RCC 7860 (cell line): ENCODE data around the gene TNFRSF1A.

Experiments used
- DNase-seq: peaks from one replicate; pipeline ENCODE4 v3.0.0-alpha.2; 2015; ENCODE audit warnings: low spot score
- FAIRE-seq: peaks from 2 replicates; lab custom pipeline; 2012; peaks lifted over from hg19 to GRCh38; lab: Jason Lieb, UNC

The TNFRSF1A gene

GRCh38 chr12:6281081-6281809, 60.6 kb downstream of the TNFRSF1A start:
- no peak for DNase-seq
- FAIRE-seq: no peak

- DNase-seq (no peak), FAIRE-seq (no peak)
Measured at GRCh38 chr12:6280672-6281071, 61.2 kb downstream of the TNFRSF1A start.

DNA sequence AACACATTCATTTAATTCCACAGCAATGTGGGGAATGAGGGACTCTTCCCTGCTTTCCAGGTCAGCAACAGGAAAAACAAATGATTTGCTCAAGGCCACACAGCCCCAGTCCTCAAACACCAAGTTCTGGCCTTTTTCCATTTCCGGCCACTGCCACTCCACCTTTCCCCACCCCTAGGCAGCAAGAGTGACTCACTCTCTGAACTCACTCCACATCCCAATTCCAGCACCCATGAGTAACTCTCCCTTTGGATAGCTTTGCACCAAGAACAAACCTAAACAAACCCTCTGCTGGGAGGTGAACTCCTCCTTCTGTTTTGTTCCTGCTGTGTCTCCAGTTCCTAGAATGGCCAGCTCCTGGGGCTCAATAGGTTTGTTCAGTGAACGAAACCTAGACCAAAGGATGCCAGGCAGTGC, 61.8 kb downstream of the TNFRSF1A start:
- DNase-seq: peak; percentile 78
- peak; percentile 90 for FAIRE-seq

GRCh38 chr12:6279631-6280030, 62.2 kb downstream of the TNFRSF1A start:
- DNase-seq: no peak
- FAIRE-seq: no peak

DNA sequence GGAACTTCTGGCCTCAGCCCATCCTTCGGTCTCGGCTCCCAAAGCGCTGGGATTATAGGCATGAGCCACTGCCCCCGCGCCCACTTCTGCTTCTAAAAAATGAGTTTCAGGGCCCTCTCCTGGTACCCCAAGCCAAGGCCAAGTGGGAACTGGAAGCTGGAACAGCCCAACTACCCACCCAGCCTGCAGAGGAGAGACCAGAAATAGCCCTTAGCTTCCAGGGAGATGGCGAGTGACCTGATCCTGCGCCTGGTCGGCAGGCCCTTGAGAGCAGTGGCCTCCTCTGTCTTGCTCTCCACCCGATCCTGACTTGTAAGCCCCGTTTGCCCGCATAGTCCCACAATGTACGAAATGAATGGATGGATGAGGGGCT, 62.6 kb downstream of the TNFRSF1A start:
- FAIRE-seq: no peak
- no peak for DNase-seq
